CD14-positive monocyte (primary cell): ENCODE measurements around the gene CCDC116. TPM values are rescaled to one million over a fixed set of nuclear protein-coding genes. Genes with fewer than 3 reads are reported as not detected.

Source experiments
- DNase-seq, 3 donors: peaks; one replicate each; pipeline ENCODE4 v3.0.0-alpha.2; 2011 to 2022
- H2AFZ ChIP-seq: 2 replicates; pipeline ENCODE4 v1.6.0; 2012; ENCODE audit warnings: mild to moderate bottlenecking, low read depth, low read length, inconsistent platforms; ENCODE audit not compliant: insufficient read depth, poor library complexity, severe bottlenecking
- H3K27ac ChIP-seq, 2 donors: 1 replicate in 1 of 2; 2 replicates in 1 of 2; pipeline ENCODE4 v1.5.1; 2012 to 2013; ENCODE audit warnings: low read length in 2 of 2, control low read depth in 1 of 2, inconsistent platforms in 1 of 2, low read depth in 1 of 2, mild to moderate bottlenecking in 1 of 2
- H3K27me3 ChIP-seq, 2 donors: one replicate each; pipeline versions ENCODE4 v1.6.0 to v1.6.1; 2011 to 2013; ENCODE audit warnings: low read length in 2 of 2; ENCODE audit not compliant: control insufficient read depth in 2 of 2, insufficient read depth in 2 of 2
- H3K36me3 ChIP-seq, 2 donors: replicated peaks in 1 of 2; 1 replicate in 1 of 2; 2 replicates in 1 of 2; pipeline versions ENCODE4 v1.5.1 to v1.6.1; 2012 to 2013; ENCODE audit warnings: low read length in 2 of 2, control low read depth in 1 of 2, inconsistent platforms in 1 of 2, mild to moderate bottlenecking in 1 of 2; ENCODE audit not compliant: insufficient read depth in 2 of 2, control insufficient read depth in 1 of 2
- H3K4me1 ChIP-seq, 2 donors: 1 replicate in 1 of 2; 2 replicates in 1 of 2; pipeline versions ENCODE4 v1.5.1 to v1.6.1; 2012 to 2013; ENCODE audit warnings: low read length in 2 of 2, control low read depth in 1 of 2, inconsistent platforms in 1 of 2, mild to moderate bottlenecking in 1 of 2, moderate library complexity in 1 of 2; ENCODE audit not compliant: insufficient read depth in 2 of 2, control insufficient read depth in 1 of 2
- H3K4me2 ChIP-seq: replicated peaks from 2 replicates; pipeline ENCODE3; 2012; ENCODE audit warnings: low read length, moderate library complexity, mild to moderate bottlenecking; ENCODE audit not compliant: poor library complexity, severe bottlenecking; ENCODE audit errors: extremely low read depth
- H3K4me3 ChIP-seq, 3 experiments: fragments of 200-600 bp in 1 of 3; sonication (generic) in 1 of 3; replicated peaks in 1 of 3; 1 replicate in 2 of 3; 2 replicates in 1 of 3; pipeline ENCODE4 v1.5.1; 2011 to 2013; ENCODE audit warnings: low read length in 3 of 3, mild to moderate bottlenecking in 3 of 3, control low read depth in 2 of 3, low read depth in 2 of 3, inconsistent platforms in 1 of 3, moderate library complexity in 1 of 3
- H3K79me2 ChIP-seq: 2 replicates; pipeline ENCODE4 v1.6.0; 2012; ENCODE audit warnings: mild to moderate bottlenecking, control low read depth, inconsistent platforms, low read length, moderate library complexity; ENCODE audit not compliant: insufficient read depth
- H3K9ac ChIP-seq: 2 replicates; pipeline ENCODE4 v1.6.0; 2017; ENCODE audit warnings: low read length, mild to moderate bottlenecking; ENCODE audit not compliant: insufficient read depth, poor library complexity, severe bottlenecking
- H3K9me3 ChIP-seq, 2 donors: replicated peaks in 1 of 2; 1 replicate in 1 of 2; 2 replicates in 1 of 2; pipeline versions ENCODE4 v1.5.1 to v1.6.1; 2012 to 2013; ENCODE audit warnings: low read length in 2 of 2, control low read depth in 1 of 2; ENCODE audit not compliant: control insufficient read depth in 1 of 2, insufficient read depth in 1 of 2
- H4K20me1 ChIP-seq: 2 replicates; pipeline ENCODE4 v1.6.0; 2012; ENCODE audit warnings: mild to moderate bottlenecking, low read length, control low read depth, moderate library complexity; ENCODE audit not compliant: insufficient read depth
- H3K27ac Mint-ChIP-seq, 7 donors: one replicate each; pipeline ENCODE4 v1.8.0; 2020; ENCODE audit warnings: mild to moderate bottlenecking in 7 of 7, mixed read lengths in 7 of 7, moderate library complexity in 6 of 7, inconsistent platforms in 2 of 7
- H3K27me3 Mint-ChIP-seq, 3 donors: one replicate each; pipeline ENCODE4 v1.8.0; 2021 to 2022; ENCODE audit warnings: low read depth in 3 of 3, mild to moderate bottlenecking in 3 of 3, mixed read lengths in 3 of 3, moderate library complexity in 3 of 3, inconsistent platforms in 1 of 3
- H3K36me3 Mint-ChIP-seq, 2 donors: one replicate each; pipeline ENCODE4 v1.8.0; 2020; ENCODE audit warnings: mixed read lengths in 2 of 2, inconsistent platforms in 1 of 2, mild to moderate bottlenecking in 1 of 2
- H3K4me1 Mint-ChIP-seq: one replicate; pipeline ENCODE4 v1.8.0; 2020; ENCODE audit warnings: mild to moderate bottlenecking, mixed read lengths
- H3K4me3 Mint-ChIP-seq, 2 donors: one replicate each; pipeline ENCODE4 v1.8.0; 2020; ENCODE audit warnings: mild to moderate bottlenecking in 2 of 2, mixed read lengths in 2 of 2, moderate library complexity in 1 of 2
- H3K9me3 Mint-ChIP-seq, 7 donors: one replicate each; pipeline ENCODE4 v1.8.0; 2020 to 2022; ENCODE audit warnings: mixed read lengths in 7 of 7, mild to moderate bottlenecking in 6 of 7, moderate library complexity in 6 of 7, inconsistent platforms in 2 of 7
- CTCF ChIP-seq: fragments of 200-600 bp; IDR thresholded peaks from one replicate; pipeline ENCODE4 v1.8.0; 2022; ENCODE audit warnings: antibody characterized with exemption, mild to moderate bottlenecking
- WGBS: methylation state at CpG from one replicate; pipeline ENCODE4 v1.1.5; 2013; ENCODE audit warnings: missing lambda C conversion rate; ENCODE audit not compliant: insufficient coverage; 5-methylcytosine and 5-hydroxymethylcytosine counted together
- intact Hi-C, 2 donors: fragments of 100-400 bp; cut with micrococcal nuclease; formaldehyde crosslinking; loops; one replicate each; pipeline versions ENCODE4 v1.15.0 to v1.15.1; 2023
- polyA plus RNA-seq, 3 donors: library from polyadenylated mRNA; depleted of rRNA in 1 of 3; unstranded in 2 of 3; stranded (reverse) in 1 of 3; fragments of 300-500 nt in 2 of 3; fragments of >200 nt in 1 of 3; fragmentation: Illumina TruSeq in 2 of 3; gene quantifications; 1 replicate in 2 of 3; 2 replicates in 1 of 3; pipeline ENCODE4 v1.2.3, GENCODE V29; 2012 to 2021

The CCDC116 gene
- polyA plus RNA-seq, 3 donors: 0.21 TPM; not detected in 2

DNA sequence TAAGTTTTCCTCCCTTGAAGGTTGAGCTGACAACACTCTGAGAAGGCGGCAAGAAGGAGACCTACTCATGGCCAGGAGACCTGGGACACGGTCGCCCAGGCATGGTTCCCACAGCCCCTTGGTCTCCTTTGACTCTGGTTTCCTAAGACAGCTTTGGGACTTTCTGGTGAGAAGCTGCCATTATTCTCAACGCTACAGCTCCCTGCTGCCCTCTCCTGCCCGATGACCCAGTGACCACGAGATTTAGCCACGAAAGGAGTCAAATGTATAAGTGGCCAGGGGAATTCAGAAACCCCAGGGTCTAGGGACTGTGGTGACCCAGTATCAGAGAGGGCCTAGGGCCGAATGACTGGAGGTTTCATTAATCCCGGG lies 8.8 kb downstream of the CCDC116 start:
- intact Hi-C loops: loop anchor here in 1 of 2 donors (2.0 kb wide), 1 partner anchor 17 kb away; no protein-coding TSS in a partner anchor
- H3K27me3 ChIP-seq: no peaks in the 10 kb centered on the region
- no peaks in the 10 kb centered on the region for H3K9me3 ChIP-seq
- DNase-seq: peak; percentile 57 to 87 (median 63)
- 15% methylated on average over 9 of the region's 9 CpGs for WGBS
- peaks cover 16 to 27% of the 10 kb centered on the region in 2 donors for H3K36me3 Mint-ChIP-seq
- H3K4me3 ChIP-seq: peak overlapping the region; percentile 30 to 71 (median 43)
- H3K27me3 Mint-ChIP-seq: peaks cover 0 to 3% (median 1%) of the 10 kb centered on the region in 3 donors
- H3K9me3 Mint-ChIP-seq: peaks cover 0 to 1% (median 0%) of the 10 kb centered on the region in 7 donors
- H3K27ac ChIP-seq: peak overlapping the region; percentile 64 to 89
- H3K4me2 ChIP-seq: peak overlapping the region; percentile 79
- H2AFZ ChIP-seq: peak overlapping the region; percentile 87
- peaks cover 24 to 27% of the 10 kb centered on the region in 2 donors for H3K4me1 ChIP-seq
- peaks cover 9% of the 10 kb centered on the region for H4K20me1 ChIP-seq
- peak; percentile 63 for TF ChIP-seq CTCF
- H3K4me1 Mint-ChIP-seq: peaks cover 26% of the 10 kb centered on the region
- peak overlapping the region; percentile 78 to 80 for H3K4me3 Mint-ChIP-seq
- peaks cover 13% of the 10 kb centered on the region for H3K79me2 ChIP-seq
- peaks cover 0 to 9% of the 10 kb centered on the region in 2 donors for H3K36me3 ChIP-seq
- H3K9ac ChIP-seq: peak overlapping the region; percentile 91
- H3K27ac Mint-ChIP-seq: peak overlapping the region; percentile 78 to 92 (median 87)

DNA sequence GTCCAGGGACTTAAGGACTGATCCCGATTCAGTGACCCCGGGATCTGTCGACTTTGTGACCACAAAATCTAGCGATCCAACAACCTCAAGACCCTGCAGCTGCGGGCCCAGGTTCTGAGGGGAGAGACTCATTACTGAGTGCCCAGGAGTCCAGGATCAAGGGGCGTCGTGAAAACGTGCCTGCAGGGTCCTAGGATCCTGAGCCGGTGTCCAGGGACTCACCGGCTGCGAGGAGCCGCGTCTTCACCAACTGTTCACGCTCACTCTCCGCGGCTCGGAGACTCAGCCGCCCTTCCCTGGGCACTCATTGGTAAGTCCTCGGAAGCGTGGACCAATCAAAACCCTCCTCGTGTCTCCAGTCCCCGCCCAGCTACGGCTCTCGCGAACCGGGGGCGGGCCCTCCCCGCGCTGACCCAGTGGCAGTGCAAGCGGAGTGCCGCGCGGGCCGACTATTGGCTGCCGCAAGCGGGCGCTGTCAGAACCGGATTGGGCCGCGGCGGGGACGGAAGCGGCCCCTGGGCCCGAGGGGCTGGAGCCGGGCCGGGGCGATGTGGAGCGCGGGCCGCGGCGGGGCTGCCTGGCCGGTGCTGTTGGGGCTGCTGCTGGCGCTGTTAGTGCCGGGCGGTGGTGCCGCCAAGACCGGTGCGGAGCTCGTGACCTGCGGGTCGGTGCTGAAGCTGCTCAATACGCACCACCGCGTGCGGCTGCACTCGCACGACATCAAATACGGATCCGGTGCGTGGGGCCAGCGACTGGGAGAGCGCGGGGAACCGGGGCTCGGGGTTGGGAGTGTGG lies 9.4 kb downstream of the CCDC116 start, which contains the start of gene SDF2L1:
TSS of gene SDF2L1 (plus strand) at position 514 of the 795 bp plus-strand sequence. CDS start at position 549, 35 bp downstream.
- peaks cover 16 to 28% of the 10 kb centered on the region in 2 donors for H3K36me3 Mint-ChIP-seq
- peak; percentile 98 to 99 (median 99) for DNase-seq
- peak within 1 kb of the TSS; percentile 78 to 92 (median 87) for H3K27ac Mint-ChIP-seq

More for the DNA sequence above, 9.4 kb downstream of the CCDC116 start, which contains the start of gene SDF2L1:
- Histone ChIP-seq H3K27me3 (no peaks in the 10 kb centered on the region), H3K4me1 (peaks cover 24 to 27% of the 10 kb centered on the region in 2 donors), H4K20me1 (peaks cover 13% of the 10 kb centered on the region), H3K4me3 (peak within 1 kb of the TSS; percentile 50 to 71 (median 69)), H3K9me3 (no peaks in the 10 kb centered on the region), H3K4me2 (peak within 1 kb of the TSS; percentile 79), H3K9ac (peak within 1 kb of the TSS; percentile 91), H3K27ac (peak within 1 kb of the TSS; percentile 64 to 89), H3K79me2 (peaks cover 13% of the 10 kb centered on the region), H3K36me3 (peaks cover 0 to 9% of the 10 kb centered on the region in 2 donors), H2AFZ (peak within 1 kb of the TSS; percentile 87)
- peaks cover 31% of the 10 kb centered on the region for H3K4me1 Mint-ChIP-seq
- H3K4me3 Mint-ChIP-seq: peak within 1 kb of the TSS; percentile 78 to 86
- TF ChIP-seq CTCF: peak; percentile 44
- under 1% methylated on average over 74 of the region's 76 CpGs for WGBS
- H3K9me3 Mint-ChIP-seq: peaks cover 0 to 1% (median 0%) of the 10 kb centered on the region in 7 donors
- peaks cover 0 to 3% (median 1%) of the 10 kb centered on the region in 3 donors for H3K27me3 Mint-ChIP-seq
- intact Hi-C loops: loop anchor here in 1 of 2 donors (2.0 kb wide), 1 partner anchor 17 kb away; no protein-coding TSS in a partner anchor
